Uterus (tissue), 4 donors: ENCODE data around the gene TANK. TPM values are rescaled to one million over a fixed set of nuclear protein-coding genes. Genes with fewer than 3 reads are reported as not detected.
"Not testable (repeated sequence)": the region's sequence is repeated elsewhere in the genome, so short reads cannot be mapped to it uniquely, and the experiment has no call there.

ENCODE experiments used
- DNase-seq, 2 donors: peaks; one replicate each; pipeline ENCODE4 v3.0.0-alpha.2; 2019 to 2020
- H3K27ac ChIP-seq, 2 donors: fragments of 200-600 bp; sonication (generic); 1 replicate in 1 of 2; 2 replicates in 1 of 2; pipeline ENCODE4 v1.5.1; 2016 to 2018
- H3K27me3 ChIP-seq, 2 donors: fragments of 200-600 bp; sonication (generic); one replicate each; pipeline ENCODE4 v1.5.1; 2018 to 2019; ENCODE audit warnings: control low read depth in 1 of 2
- H3K36me3 ChIP-seq, 2 donors: fragments of 200-600 bp; sonication (generic); one replicate each; pipeline ENCODE4 v1.5.1; 2019; ENCODE audit warnings: control low read depth in 1 of 2
- H3K4me1 ChIP-seq, 2 donors: fragments of 200-600 bp; sonication (generic); one replicate each; pipeline ENCODE4 v1.5.1; 2018 to 2019; ENCODE audit warnings: control low read depth in 1 of 2
- H3K4me3 ChIP-seq, 2 donors: fragments of 200-600 bp; sonication (generic); 1 replicate in 1 of 2; 2 replicates in 1 of 2; pipeline ENCODE4 v1.5.1; 2018 to 2019; ENCODE audit warnings: mild to moderate bottlenecking in 1 of 2
- H3K9me3 ChIP-seq, 2 donors: fragments of 200-600 bp; sonication (generic); one replicate each; pipeline ENCODE4 v1.5.1; 2019; ENCODE audit warnings: control low read depth in 1 of 2
- POLR2A ChIP-seq, 2 donors: fragments of 450-650 bp; IDR thresholded peaks; one replicate each; pipeline ENCODE4 v1.6.1; 2016; ENCODE audit warnings: antibody characterized with exemption in 2 of 2, mild to moderate bottlenecking in 1 of 2, moderate library complexity in 1 of 2
- intact Hi-C: fragments of 100-400 bp; cut with DNase I; formaldehyde crosslinking; loops from one replicate; pipeline ENCODE4 v1.15.1; 2023; ENCODE audit warnings: low total_unique reads
- total RNA-seq, 4 donors: library from RNA; depleted of rRNA in 3 of 4; stranded (reverse); fragments of >200 nt in 3 of 4; gene quantifications; one replicate each; pipeline versions ENCODE4 v1.1.0 to v1.2.4, GENCODE V29; 2014 to 2023
- TF ChIP-seq, protein P1 (sequence below), 4 experiments: fragments of 200-600 bp in 2 of 4; fragments of 450-650 bp in 2 of 4; sonication (generic) in 2 of 4; IDR thresholded peaks; one replicate each; pipeline ENCODE4 v1.5.1; 2016 to 2019; ENCODE audit warnings: antibody characterized with exemption in 4 of 4, mild to moderate bottlenecking in 2 of 4, moderate library complexity in 1 of 4
- donor health status: DM: yes; HTN: yes; CAD: no.

TANK gene
- total RNA-seq, 4 donors from 2014 or later: 56.6 to 131 (median 70.7) TPM

DNA sequence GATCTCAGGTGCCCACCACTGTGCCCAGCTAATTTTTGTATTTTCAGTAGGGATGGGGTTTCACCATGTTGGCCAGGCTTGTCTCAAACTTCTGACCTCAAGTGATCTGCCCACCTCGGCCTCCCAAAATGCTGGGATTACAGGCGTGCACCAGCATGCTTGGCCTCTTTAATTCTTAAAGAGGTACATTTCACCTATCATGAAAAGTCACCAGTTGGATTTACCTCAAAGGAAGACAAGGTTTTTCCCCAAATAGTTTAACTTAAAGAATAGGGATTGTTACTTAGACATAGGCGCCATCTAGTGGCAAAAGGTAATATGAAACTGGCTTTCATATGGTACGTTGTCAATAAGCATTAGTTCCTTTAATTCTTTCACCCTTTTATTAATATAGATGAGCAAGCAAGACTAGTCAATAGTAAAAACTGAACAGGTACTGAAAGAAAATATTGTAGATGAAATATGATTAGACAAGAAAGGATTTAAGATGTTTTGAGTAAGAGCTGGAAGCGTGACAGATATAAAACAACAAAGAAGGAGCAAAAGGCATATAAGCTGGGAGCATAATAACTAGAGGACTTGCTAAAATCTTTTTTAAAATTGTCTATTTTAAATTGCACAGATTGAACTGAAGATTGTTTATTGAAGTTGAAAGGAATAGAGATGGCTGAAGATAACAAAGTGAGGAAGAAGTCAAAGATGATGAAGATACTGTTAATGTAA is 113.0 kb downstream of the TANK start:
- TF ChIP-seq, protein P1, sequence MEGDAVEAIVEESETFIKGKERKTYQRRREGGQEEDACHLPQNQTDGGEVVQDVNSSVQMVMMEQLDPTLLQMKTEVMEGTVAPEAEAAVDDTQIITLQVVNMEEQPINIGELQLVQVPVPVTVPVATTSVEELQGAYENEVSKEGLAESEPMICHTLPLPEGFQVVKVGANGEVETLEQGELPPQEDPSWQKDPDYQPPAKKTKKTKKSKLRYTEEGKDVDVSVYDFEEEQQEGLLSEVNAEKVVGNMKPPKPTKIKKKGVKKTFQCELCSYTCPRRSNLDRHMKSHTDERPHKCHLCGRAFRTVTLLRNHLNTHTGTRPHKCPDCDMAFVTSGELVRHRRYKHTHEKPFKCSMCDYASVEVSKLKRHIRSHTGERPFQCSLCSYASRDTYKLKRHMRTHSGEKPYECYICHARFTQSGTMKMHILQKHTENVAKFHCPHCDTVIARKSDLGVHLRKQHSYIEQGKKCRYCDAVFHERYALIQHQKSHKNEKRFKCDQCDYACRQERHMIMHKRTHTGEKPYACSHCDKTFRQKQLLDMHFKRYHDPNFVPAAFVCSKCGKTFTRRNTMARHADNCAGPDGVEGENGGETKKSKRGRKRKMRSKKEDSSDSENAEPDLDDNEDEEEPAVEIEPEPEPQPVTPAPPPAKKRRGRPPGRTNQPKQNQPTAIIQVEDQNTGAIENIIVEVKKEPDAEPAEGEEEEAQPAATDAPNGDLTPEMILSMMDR (IDR thresholded peaks at IDR 0.05): peak; percentile 42 to 52 (median 44)
- no peak for TF ChIP-seq POLR2A (IDR thresholded peaks at IDR 0.05)
- Histone ChIP-seq H3K9me3 (no peaks in the 10 kb centered on the region), H3K4me3 (no peak overlapping the region), H3K27me3 (peaks cover 0 to 4% of the 10 kb centered on the region in 2 donors), H3K36me3 (no peaks in the 10 kb centered on the region), H3K27ac (no peak overlapping the region), H3K4me1 (no peaks in the 10 kb centered on the region)
- no peak for DNase-seq
- intact Hi-C loops: no loop called here

DNA sequence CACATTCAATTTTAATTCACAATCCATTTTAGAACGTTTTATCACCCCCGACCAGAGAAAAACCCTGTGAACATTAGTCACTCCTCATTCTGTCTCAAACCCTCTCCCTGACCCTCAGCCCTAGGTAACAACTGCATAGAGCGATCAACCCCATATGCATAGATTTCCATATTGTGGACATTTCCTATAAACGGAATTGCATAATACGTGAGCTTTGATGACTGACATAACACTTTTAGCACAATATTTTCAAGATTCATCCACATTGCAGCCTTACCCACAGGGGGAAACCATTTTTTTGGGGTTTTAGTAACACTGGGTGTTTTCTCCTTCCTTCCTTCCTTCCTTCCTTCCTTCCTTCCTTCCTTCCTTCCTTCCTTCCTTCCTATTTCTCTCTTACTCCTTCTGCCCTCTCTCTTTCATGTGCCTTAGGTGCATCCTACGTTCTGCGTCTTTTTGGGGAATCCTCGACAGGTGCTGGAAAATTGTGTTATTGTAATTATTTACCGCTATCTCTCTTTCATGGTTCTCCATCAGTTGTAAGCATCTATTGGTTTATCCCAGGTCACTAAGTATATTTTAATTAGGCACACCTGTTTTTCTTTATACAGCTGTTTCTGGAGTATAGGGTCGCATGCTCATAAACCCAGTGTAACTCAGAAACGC is 118.5 kb downstream of the TANK start:
- H3K4me3 ChIP-seq, H3K9me3 ChIP-seq, H3K27ac ChIP-seq, H3K36me3 ChIP-seq, H3K27me3 ChIP-seq, H3K4me1 ChIP-seq, intact Hi-C loops: not testable (repeated sequence)
- DNase-seq: peak in 1 of 2 donors; percentile 19

DNA sequence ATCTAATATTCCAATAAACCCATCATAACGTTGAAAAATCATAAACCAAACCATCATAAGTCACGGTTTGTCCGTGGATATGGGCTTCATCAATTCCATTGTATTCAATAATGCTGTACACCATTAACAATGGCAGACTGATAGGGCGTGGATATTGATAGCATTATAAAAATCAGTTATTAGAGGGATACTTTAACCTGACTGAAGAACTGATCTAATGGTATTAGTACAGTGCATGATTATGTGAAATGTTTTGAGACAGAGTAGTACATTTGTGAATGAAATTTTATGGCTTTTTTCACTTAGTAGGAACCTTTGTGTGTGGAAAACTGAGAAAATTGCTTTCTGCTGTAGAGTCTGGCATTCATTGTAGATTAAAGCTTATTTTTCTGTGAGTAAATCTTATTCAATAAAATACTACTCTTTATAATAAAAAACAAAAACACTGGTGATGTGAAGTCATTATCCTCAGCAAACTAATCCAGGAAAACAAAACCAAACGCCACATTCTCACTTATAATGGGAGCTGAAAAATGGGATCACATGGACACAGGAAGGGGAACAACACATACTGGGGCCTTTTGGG is 119.1 kb downstream of the TANK start:
- H3K27me3 ChIP-seq, H3K4me1 ChIP-seq, H3K9me3 ChIP-seq, H3K36me3 ChIP-seq, intact Hi-C loops, H3K4me3 ChIP-seq, H3K27ac ChIP-seq, DNase-seq: not testable (repeated sequence)

DNA sequence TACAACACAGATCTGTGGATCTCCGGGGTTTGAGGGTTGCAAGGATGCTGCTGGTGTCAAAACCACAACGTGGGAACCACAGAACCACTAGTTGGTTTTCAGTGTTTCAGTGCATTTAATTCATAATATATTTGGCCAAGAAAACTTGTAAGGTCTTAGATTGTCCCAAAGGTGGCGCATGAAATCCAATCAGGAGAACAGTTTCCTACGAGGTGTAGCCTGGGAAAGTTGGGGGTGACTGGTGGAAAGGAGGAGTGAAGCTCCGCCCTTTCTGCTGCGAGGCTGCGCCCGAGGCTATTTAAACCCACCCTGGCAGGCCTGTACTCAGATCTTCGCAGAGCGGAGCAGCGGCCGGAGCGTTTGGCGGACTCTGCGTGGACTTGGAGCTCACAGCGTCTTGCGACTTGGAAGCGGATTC is 120.7 kb downstream of the TANK start:
- intact Hi-C loops, H3K27me3 ChIP-seq: not testable (repeated sequence)

DNA sequence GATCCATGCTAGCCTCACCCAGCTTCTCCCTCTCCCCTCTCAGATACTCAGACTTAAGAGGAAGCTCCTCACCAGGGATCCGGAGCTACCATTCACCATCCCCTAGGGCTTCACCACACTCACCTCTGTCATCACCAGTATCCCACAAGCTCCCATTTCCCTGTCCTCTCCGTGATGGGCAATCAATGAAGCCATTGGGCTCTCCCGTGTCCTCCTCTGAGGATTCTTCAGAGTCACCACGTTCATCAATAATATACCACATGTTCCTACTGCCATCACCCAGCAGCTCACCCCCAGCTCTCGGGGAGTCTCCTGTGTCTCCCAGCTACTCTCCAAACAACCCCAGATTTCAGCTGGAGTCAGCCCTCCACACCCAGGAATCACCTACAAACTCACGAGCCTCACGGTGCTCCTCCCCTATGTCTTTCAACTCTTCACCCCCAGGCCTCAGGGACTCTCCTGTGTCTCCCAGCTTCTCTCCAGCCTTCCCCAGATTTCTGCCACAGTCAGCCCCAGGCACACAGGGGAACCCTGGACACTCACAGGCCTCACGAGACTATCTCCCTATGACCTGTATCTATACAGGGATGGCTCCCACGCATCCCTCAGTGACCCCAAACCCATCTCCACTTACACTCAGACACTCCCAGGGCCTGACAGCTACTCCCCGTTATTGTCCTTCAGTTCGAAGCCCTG is 121.5 kb downstream of the TANK start:
- H3K4me3 ChIP-seq, H3K36me3 ChIP-seq, H3K27ac ChIP-seq, H3K4me1 ChIP-seq, H3K27me3 ChIP-seq, intact Hi-C loops, H3K9me3 ChIP-seq: not testable (repeated sequence)
- DNase-seq: peak in 1 of 2 donors; percentile 14

More for the DNA sequence above, 120.7 kb downstream of the TANK start:
- not testable (repeated sequence) for H3K9me3 ChIP-seq, H3K27ac ChIP-seq, H3K4me3 ChIP-seq, H3K36me3 ChIP-seq, H3K4me1 ChIP-seq
- peak; percentile 22 to 51 for DNase-seq

DNA sequence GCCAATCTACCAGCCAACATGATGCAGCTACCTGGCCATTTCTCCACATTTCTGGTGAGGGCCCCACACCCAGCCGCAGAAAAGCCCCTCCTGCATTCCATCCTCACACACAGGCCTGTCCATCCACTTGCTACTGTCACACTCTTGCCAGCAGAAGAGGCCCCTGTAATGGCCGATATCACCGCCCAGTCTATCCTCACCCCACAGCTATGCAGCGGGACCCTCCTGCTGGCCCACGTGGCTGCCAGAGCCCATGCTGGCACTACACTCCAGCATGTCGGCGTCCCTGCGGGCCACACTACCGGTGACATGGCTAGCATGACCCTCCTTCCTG is 122.0 kb downstream of the TANK start:
- not testable (repeated sequence) for H3K27me3 ChIP-seq

DNA sequence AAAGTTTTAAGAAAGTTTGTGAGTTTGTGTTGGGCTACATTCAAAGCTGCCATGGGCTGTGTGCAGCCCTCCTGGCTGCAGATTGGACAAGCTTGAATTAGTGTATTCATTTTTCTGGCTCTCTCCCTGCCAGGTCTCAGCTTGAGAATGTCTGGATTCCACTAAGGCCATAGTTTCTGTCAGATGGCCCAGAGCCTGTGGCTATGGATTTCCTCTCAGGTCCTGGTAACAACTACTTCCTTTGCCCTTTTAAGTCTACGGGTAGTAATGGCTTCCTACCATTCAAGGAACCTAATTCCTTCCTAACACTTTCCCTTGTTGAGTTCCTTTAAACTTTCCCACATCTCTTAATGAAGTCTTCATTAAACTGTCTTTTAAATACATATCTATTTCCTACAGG is 123.7 kb downstream of the TANK start:
- no peak for DNase-seq
- intact Hi-C loops: no loop called here
- no peaks in the 10 kb centered on the region for H3K36me3 ChIP-seq
- H3K4me3 ChIP-seq: no peak overlapping the region
- H3K9me3 ChIP-seq: no peaks in the 10 kb centered on the region
- no peaks in the 10 kb centered on the region for H3K4me1 ChIP-seq
- no peak overlapping the region for H3K27ac ChIP-seq
- TF ChIP-seq, protein P1 (IDR thresholded peaks at IDR 0.05): no peak
- TF ChIP-seq POLR2A (IDR thresholded peaks at IDR 0.05): no peak
- no peaks in the 10 kb centered on the region for H3K27me3 ChIP-seq

More for the DNA sequence above, 122.0 kb downstream of the TANK start:
- H3K27ac ChIP-seq, H3K4me1 ChIP-seq, H3K9me3 ChIP-seq, intact Hi-C loops, H3K36me3 ChIP-seq, H3K4me3 ChIP-seq: not testable (repeated sequence)
- peak in 1 of 2 donors; percentile 16 for DNase-seq

Other genes starting within 250 kb of the TANK start
- gene PSMD14, start 148.0 kb downstream of the TANK start, total RNA-seq: 10 to 100 TPM in 2 of 4 donors, 1 to 10 TPM in 2; 6.8 to 69.2 (median 14.6) TPM